Inferior parietal cortex (tissue), 1 donor: ENCODE results near the gene VPS29.
A peak's percentile ranks its signal among the peaks of the same experiment; 100 is the strongest.

Experiments used
- DNase-seq: peaks from one replicate; pipeline ENCODE4 v3.0.0-alpha.2; 2016; ENCODE audit errors: extremely low spot score

VPS29 gene

GRCh38 chr12:110449799-110450497, 52.0 kb downstream of the VPS29 start, which contains the start of gene ARPC3:
Gene ARPC3, minus strand, starts transcription at chr12:110450337. Its CDS starts 77 bp downstream, at chr12:110450260.
- peak; percentile 94 for DNase-seq

- no peak for DNase-seq
Observed at GRCh38 chr12:110444455-110444854, 57.5 kb downstream of the VPS29 start.
